Stomach (tissue), 4 donors: ENCODE measurements around the gene PLCL2.

Source experiments
- CTCF ChIP-seq, 7 experiments: fragments of 450-650 bp in 4 of 7; fragments of 200-600 bp in 3 of 7; sonication (generic) in 3 of 7; IDR thresholded peaks; one replicate each; pipeline ENCODE4 v1.5.1; 2016 to 2019; ENCODE audit warnings: antibody characterized with exemption in 7 of 7, control low read depth in 2 of 7, mild to moderate bottlenecking in 1 of 7
- EP300 ChIP-seq: sonication (generic); formaldehyde crosslinking; IDR thresholded peaks from one replicate; pipeline ENCODE4 v1.6.1; 2017; ENCODE audit warnings: antibody characterized with exemption
- POLR2A ChIP-seq, 4 donors: fragments of 450-650 bp; IDR thresholded peaks; one replicate each; pipeline ENCODE4 v1.6.1; 2016; ENCODE audit warnings: antibody characterized with exemption in 4 of 4, control low read depth in 2 of 4, mild to moderate bottlenecking in 1 of 4, moderate library complexity in 1 of 4
- POLR2AphosphoS5 ChIP-seq, 3 donors: sonication (generic); formaldehyde crosslinking; IDR thresholded peaks; one replicate each; pipeline ENCODE4 v1.6.1; 2016; ENCODE audit warnings: antibody characterized with exemption in 3 of 3

- TF ChIP-seq POLR2A (IDR thresholded peaks at IDR 0.05), result no peak
- no peak for TF ChIP-seq CTCF (IDR thresholded peaks at IDR 0.05)
- no peak for TF ChIP-seq POLR2AphosphoS5 (IDR thresholded peaks at IDR 0.05)
- TF ChIP-seq EP300, result no peak
These were observed 42.9 kb upstream of the PLCL2 start for GRCh38 chr3:16841904-16842271.
